HEK293 (cell line): Measurements from ENCODE around the gene FDXR.

Experiments used
- SETDB1 ChIP-seq: IDR thresholded peaks from one replicate; pipeline ENCODE4 v1.6.1; 2017; ENCODE audit warnings: mild to moderate bottlenecking, low read length, moderate library complexity, mixed read lengths; ENCODE audit not compliant: insufficient read length
- ZBTB17 ChIP-seq: fragments of 450-650 bp; formaldehyde crosslinking; IDR thresholded peaks from 2 replicates; pipeline ENCODE4 v1.5.1; 2016; ENCODE audit warnings: missing biosample characterization, missing genetic modification characterization
- ZBTB48 ChIP-seq: fragments of 450-650 bp; formaldehyde crosslinking; IDR thresholded peaks from 2 replicates; pipeline ENCODE4 v1.5.1; 2016; ENCODE audit warnings: missing biosample characterization, missing genetic modification characterization
- ZNF16 ChIP-seq: fragments of 450-650 bp; formaldehyde crosslinking; IDR thresholded peaks from 2 replicates; pipeline ENCODE4 v1.5.1; 2016; ENCODE audit warnings: low read depth, missing biosample characterization, missing genetic modification characterization
- ZNF169 ChIP-seq: fragments of 450-650 bp; formaldehyde crosslinking; IDR thresholded peaks from 2 replicates; pipeline ENCODE4 v1.5.1; 2016; ENCODE audit warnings: missing biosample characterization, missing genetic modification characterization
- ZNF184 ChIP-seq: fragments of 450-650 bp; IDR thresholded peaks from 2 replicates; pipeline ENCODE4 v1.5.1; 2018; ENCODE audit warnings: missing biosample characterization, mild to moderate bottlenecking, missing genetic modification characterization
- ZNF2 ChIP-seq: fragments of 450-650 bp; formaldehyde crosslinking; IDR thresholded peaks from 2 replicates; pipeline ENCODE4 v1.5.1; 2016; ENCODE audit warnings: missing biosample characterization, missing genetic modification characterization
- ZNF23 ChIP-seq: fragments of 450-650 bp; formaldehyde crosslinking; IDR thresholded peaks from 2 replicates; pipeline ENCODE4 v1.5.1; 2016; ENCODE audit warnings: missing biosample characterization, missing genetic modification characterization, borderline replicate concordance
- ZNF292 ChIP-seq: fragments of 450-650 bp; formaldehyde crosslinking; IDR thresholded peaks from 2 replicates; pipeline ENCODE4 v1.5.1; 2016; ENCODE audit warnings: low read depth, missing biosample characterization, missing genetic modification characterization, borderline replicate concordance
- ZNF311 ChIP-seq: fragments of 450-650 bp; formaldehyde crosslinking; IDR thresholded peaks from 2 replicates; pipeline ENCODE4 v1.5.1; 2017; ENCODE audit warnings: missing biosample characterization, missing genetic modification characterization, borderline replicate concordance
- ZNF335 ChIP-seq: fragments of 450-650 bp; formaldehyde crosslinking; conservative IDR thresholded peaks from 2 replicates; pipeline ENCODE4 v1.5.1; 2016; ENCODE audit warnings: missing biosample characterization, missing genetic modification characterization
- ZNF521 ChIP-seq: fragments of 450-650 bp; formaldehyde crosslinking; IDR thresholded peaks from 2 replicates; pipeline ENCODE4 v1.5.1; 2017; ENCODE audit warnings: missing biosample characterization, mild to moderate bottlenecking, missing genetic modification characterization
- ZNF621 ChIP-seq: fragments of 450-650 bp; formaldehyde crosslinking; IDR thresholded peaks from 2 replicates; pipeline ENCODE4 v1.5.1; 2017; ENCODE audit warnings: missing biosample characterization, missing genetic modification characterization
- ZNF624 ChIP-seq: fragments of 450-650 bp; formaldehyde crosslinking; IDR thresholded peaks from 2 replicates; pipeline ENCODE4 v1.5.1; 2017; ENCODE audit warnings: missing biosample characterization, missing genetic modification characterization
- ZNF626 ChIP-seq: fragments of 450-650 bp; sonication (Bioruptor Pico); formaldehyde crosslinking; IDR thresholded peaks from 2 replicates; pipeline ENCODE4 v1.5.1; 2018; ENCODE audit warnings: missing biosample characterization, missing genetic modification characterization, inconsistent platforms
- ZNF654 ChIP-seq: fragments of 450-650 bp; formaldehyde crosslinking; IDR thresholded peaks from 2 replicates; pipeline ENCODE4 v1.5.1; 2016; ENCODE audit warnings: low read depth, missing biosample characterization, missing genetic modification characterization
- ZNF768 ChIP-seq: fragments of 450-650 bp; formaldehyde crosslinking; IDR thresholded peaks from 2 replicates; pipeline ENCODE4 v1.5.1; 2018; ENCODE audit warnings: missing biosample characterization, mild to moderate bottlenecking, missing genetic modification characterization
- ZNF776 ChIP-seq: fragments of 450-650 bp; formaldehyde crosslinking; IDR thresholded peaks from 2 replicates; pipeline ENCODE4 v1.5.0; 2017; ENCODE audit warnings: missing biosample characterization, missing genetic modification characterization, borderline replicate concordance
- TF ChIP-seq, protein P1 (sequence below): fragments of 450-650 bp; formaldehyde crosslinking; IDR thresholded peaks from 2 replicates; pipeline ENCODE4 v1.5.1; 2017; ENCODE audit warnings: missing biosample characterization, missing genetic modification characterization
- TF ChIP-seq, protein P2 (sequence below): fragments of 450-650 bp; formaldehyde crosslinking; IDR thresholded peaks from 2 replicates; pipeline ENCODE4 v1.5.1; 2016; ENCODE audit warnings: missing biosample characterization, missing genetic modification characterization
- TF ChIP-seq, protein P3 (sequence below): fragments of 450-650 bp; IDR thresholded peaks from 2 replicates; pipeline ENCODE4 v1.5.1; 2018; ENCODE audit warnings: missing biosample characterization, missing genetic modification characterization
- TF ChIP-seq, protein P4 (sequence below): fragments of 450-650 bp; formaldehyde crosslinking; IDR thresholded peaks from 2 replicates; pipeline ENCODE4 v1.5.1; 2016; ENCODE audit warnings: missing biosample characterization, missing genetic modification characterization
- TF ChIP-seq, protein P5 (sequence below): fragments of 450-650 bp; formaldehyde crosslinking; IDR thresholded peaks from 2 replicates; pipeline ENCODE4 v1.5.1; 2016; ENCODE audit warnings: missing biosample characterization, missing genetic modification characterization
- TF ChIP-seq, protein P6 (sequence below): fragments of 450-650 bp; formaldehyde crosslinking; IDR thresholded peaks from 2 replicates; pipeline ENCODE4 v1.5.1; 2016; ENCODE audit warnings: missing biosample characterization, missing genetic modification characterization
- TF ChIP-seq, protein P7 (sequence below): fragments of 450-650 bp; formaldehyde crosslinking; IDR thresholded peaks from 2 replicates; pipeline ENCODE4 v1.5.1; 2016; ENCODE audit warnings: missing biosample characterization, missing genetic modification characterization, low read depth

The FDXR gene

DNA sequence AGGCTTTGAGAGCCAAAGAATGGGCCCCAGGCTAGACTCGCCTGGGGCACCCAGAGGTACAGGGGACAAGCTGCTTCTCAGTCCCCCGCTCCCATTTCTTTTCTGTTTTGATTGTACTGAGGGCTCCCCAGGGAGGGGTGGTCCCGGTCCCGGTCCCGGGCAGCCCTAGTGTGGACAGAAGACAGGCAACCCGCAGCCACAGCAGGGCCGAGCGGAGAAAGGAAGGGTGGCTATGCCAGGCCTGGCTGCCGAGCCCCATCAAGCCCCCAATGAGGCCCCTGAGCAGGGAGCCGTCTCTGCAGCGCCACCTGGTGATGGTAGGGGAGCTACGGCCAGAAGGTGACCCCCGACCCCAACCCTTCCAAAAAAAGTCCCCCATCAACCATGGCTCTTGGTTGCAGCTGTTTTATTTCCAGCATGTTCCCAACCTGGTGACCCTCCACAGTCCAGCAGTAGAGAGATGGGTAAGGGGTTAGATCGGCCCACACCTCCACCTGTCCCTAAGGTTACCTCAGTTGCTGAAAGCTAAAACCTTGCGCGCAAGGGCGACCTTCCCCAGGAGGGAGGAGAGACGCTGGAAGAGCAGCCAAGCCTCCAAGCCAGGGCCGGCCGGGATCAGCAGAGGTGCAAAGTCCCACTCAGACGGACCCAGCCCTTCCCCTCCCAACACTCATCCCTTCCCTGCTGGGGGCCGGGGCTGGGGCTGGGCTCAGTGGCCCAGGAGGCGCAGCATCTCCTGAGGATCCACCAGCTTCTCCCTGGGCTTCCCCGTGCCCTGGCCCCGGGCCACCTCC lies 10.5 kb downstream of the FDXR start (continued):
- TF ChIP-seq, protein P1, sequence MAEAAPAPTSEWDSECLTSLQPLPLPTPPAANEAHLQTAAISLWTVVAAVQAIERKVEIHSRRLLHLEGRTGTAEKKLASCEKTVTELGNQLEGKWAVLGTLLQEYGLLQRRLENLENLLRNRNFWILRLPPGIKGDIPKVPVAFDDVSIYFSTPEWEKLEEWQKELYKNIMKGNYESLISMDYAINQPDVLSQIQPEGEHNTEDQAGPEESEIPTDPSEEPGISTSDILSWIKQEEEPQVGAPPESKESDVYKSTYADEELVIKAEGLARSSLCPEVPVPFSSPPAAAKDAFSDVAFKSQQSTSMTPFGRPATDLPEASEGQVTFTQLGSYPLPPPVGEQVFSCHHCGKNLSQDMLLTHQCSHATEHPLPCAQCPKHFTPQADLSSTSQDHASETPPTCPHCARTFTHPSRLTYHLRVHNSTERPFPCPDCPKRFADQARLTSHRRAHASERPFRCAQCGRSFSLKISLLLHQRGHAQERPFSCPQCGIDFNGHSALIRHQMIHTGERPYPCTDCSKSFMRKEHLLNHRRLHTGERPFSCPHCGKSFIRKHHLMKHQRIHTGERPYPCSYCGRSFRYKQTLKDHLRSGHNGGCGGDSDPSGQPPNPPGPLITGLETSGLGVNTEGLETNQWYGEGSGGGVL: no peak
- TF ChIP-seq, protein P2, sequence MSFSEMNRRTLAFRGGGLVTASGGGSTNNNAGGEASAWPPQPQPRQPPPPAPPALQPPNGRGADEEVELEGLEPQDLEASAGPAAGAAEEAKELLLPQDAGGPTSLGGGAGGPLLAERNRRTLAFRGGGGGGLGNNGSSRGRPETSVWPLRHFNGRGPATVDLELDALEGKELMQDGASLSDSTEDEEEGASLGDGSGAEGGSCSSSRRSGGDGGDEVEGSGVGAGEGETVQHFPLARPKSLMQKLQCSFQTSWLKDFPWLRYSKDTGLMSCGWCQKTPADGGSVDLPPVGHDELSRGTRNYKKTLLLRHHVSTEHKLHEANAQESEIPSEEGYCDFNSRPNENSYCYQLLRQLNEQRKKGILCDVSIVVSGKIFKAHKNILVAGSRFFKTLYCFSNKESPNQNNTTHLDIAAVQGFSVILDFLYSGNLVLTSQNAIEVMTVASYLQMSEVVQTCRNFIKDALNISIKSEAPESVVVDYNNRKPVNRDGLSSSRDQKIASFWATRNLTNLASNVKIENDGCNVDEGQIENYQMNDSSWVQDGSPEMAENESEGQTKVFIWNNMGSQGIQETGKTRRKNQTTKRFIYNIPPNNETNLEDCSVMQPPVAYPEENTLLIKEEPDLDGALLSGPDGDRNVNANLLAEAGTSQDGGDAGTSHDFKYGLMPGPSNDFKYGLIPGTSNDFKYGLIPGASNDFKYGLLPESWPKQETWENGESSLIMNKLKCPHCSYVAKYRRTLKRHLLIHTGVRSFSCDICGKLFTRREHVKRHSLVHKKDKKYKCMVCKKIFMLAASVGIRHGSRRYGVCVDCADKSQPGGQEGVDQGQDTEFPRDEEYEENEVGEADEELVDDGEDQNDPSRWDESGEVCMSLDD (tag by site-specific recombination): peak; percentile 61; the same call in 1 of the 2 replicates
- no peak for TF ChIP-seq ZNF184
- TF ChIP-seq ZNF624: no peak
- no peak for TF ChIP-seq ZNF292
- TF ChIP-seq ZNF621 (tag by site-specific recombination): no peak
- TF ChIP-seq ZNF2: peak; percentile 76
- TF ChIP-seq ZBTB17 (tag by site-specific recombination): peak; percentile 72; the same call in 1 of the 2 replicates
- no peak for TF ChIP-seq ZNF23 (tag by site-specific recombination)
- no peak for TF ChIP-seq ZNF521 (tag by site-specific recombination)
- TF ChIP-seq, protein P3, sequence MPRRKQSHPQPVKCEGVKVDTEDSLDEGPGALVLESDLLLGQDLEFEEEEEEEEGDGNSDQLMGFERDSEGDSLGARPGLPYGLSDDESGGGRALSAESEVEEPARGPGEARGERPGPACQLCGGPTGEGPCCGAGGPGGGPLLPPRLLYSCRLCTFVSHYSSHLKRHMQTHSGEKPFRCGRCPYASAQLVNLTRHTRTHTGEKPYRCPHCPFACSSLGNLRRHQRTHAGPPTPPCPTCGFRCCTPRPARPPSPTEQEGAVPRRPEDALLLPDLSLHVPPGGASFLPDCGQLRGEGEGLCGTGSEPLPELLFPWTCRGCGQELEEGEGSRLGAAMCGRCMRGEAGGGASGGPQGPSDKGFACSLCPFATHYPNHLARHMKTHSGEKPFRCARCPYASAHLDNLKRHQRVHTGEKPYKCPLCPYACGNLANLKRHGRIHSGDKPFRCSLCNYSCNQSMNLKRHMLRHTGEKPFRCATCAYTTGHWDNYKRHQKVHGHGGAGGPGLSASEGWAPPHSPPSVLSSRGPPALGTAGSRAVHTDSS (tag by site-specific recombination): no peak
- TF ChIP-seq, protein P4, sequence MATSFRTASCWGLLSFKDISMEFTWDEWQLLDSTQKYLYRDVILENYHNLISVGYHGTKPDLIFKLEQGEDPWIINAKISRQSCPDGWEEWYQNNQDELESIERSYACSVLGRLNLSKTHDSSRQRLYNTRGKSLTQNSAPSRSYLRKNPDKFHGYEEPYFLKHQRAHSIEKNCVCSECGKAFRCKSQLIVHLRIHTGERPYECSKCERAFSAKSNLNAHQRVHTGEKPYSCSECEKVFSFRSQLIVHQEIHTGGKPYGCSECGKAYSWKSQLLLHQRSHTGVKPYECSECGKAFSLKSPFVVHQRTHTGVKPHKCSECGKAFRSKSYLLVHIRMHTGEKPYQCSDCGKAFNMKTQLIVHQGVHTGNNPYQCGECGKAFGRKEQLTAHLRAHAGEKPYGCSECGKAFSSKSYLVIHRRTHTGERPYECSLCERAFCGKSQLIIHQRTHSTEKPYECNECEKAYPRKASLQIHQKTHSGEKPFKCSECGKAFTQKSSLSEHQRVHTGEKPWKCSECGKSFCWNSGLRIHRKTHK (tag by site-specific recombination): no peak
- no peak for TF ChIP-seq ZNF776
- no peak for TF ChIP-seq SETDB1
- no peak for TF ChIP-seq ZNF626
- TF ChIP-seq, protein P5, sequence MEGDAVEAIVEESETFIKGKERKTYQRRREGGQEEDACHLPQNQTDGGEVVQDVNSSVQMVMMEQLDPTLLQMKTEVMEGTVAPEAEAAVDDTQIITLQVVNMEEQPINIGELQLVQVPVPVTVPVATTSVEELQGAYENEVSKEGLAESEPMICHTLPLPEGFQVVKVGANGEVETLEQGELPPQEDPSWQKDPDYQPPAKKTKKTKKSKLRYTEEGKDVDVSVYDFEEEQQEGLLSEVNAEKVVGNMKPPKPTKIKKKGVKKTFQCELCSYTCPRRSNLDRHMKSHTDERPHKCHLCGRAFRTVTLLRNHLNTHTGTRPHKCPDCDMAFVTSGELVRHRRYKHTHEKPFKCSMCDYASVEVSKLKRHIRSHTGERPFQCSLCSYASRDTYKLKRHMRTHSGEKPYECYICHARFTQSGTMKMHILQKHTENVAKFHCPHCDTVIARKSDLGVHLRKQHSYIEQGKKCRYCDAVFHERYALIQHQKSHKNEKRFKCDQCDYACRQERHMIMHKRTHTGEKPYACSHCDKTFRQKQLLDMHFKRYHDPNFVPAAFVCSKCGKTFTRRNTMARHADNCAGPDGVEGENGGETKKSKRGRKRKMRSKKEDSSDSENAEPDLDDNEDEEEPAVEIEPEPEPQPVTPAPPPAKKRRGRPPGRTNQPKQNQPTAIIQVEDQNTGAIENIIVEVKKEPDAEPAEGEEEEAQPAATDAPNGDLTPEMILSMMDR: peak; percentile 59
- peak; percentile 38 for TF ChIP-seq ZNF654 (tag by site-specific recombination)
- TF ChIP-seq, protein P6, sequence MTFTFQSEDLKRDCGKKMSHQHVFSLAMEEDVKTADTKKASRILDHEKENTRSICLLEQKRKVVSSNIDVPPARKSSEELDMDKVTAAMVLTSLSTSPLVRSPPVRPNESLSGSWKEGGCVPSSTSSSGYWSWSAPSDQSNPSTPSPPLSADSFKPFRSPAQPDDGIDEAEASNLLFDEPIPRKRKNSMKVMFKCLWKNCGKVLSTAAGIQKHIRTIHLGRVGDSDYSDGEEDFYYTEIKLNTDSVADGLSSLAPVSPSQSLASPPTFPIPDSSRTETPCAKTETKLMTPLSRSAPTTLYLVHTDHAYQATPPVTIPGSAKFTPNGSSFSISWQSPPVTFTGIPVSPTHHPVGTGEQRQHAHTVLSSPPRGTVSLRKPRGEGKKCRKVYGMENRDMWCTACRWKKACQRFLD (tag by site-specific recombination): no peak
- no peak for TF ChIP-seq ZNF311
- TF ChIP-seq, protein P7, sequence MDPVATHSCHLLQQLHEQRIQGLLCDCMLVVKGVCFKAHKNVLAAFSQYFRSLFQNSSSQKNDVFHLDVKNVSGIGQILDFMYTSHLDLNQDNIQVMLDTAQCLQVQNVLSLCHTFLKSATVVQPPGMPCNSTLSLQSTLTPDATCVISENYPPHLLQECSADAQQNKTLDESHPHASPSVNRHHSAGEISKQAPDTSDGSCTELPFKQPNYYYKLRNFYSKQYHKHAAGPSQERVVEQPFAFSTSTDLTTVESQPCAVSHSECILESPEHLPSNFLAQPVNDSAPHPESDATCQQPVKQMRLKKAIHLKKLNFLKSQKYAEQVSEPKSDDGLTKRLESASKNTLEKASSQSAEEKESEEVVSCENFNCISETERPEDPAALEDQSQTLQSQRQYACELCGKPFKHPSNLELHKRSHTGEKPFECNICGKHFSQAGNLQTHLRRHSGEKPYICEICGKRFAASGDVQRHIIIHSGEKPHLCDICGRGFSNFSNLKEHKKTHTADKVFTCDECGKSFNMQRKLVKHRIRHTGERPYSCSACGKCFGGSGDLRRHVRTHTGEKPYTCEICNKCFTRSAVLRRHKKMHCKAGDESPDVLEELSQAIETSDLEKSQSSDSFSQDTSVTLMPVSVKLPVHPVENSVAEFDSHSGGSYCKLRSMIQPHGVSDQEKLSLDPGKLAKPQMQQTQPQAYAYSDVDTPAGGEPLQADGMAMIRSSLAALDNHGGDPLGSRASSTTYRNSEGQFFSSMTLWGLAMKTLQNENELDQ (tag by site-specific recombination): no peak
- TF ChIP-seq ZBTB48: 0 out of 2 replicates have a peak, but pooled peaks have one; percentile 30
- no peak for TF ChIP-seq ZNF16
- TF ChIP-seq ZNF169 (tag by site-specific recombination): no peak
- no peak for TF ChIP-seq ZNF768 (tag by site-specific recombination)
- TF ChIP-seq ZNF335 (tag by site-specific recombination): peak; percentile 99
